Osteocyte (in vitro differentiated cells): ENCODE results near the gene SGK1. TPM values are rescaled to one million over a fixed set of nuclear protein-coding genes. Genes with fewer than 3 reads are reported as not detected.

Source experiments
- DNase-seq: peaks from one replicate; pipeline ENCODE4 v3.0.0; 2021; ENCODE audit warnings: mixed read lengths; ENCODE audit not compliant: unreplicated experiment; ENCODE audit errors: extremely low spot score
- H3K27ac Mint-ChIP-seq: one replicate; pipeline ENCODE4 v1.8.0; 2021; ENCODE audit warnings: mild to moderate bottlenecking, mixed read lengths; ENCODE audit not compliant: unreplicated experiment
- H3K27me3 Mint-ChIP-seq: one replicate; pipeline ENCODE4 v1.8.0; 2021; ENCODE audit warnings: mixed read lengths; ENCODE audit not compliant: unreplicated experiment
- H3K36me3 Mint-ChIP-seq: one replicate; pipeline ENCODE4 v1.8.0; 2021; ENCODE audit warnings: mixed read lengths; ENCODE audit not compliant: unreplicated experiment
- H3K4me1 Mint-ChIP-seq: one replicate; pipeline ENCODE4 v1.8.0; 2021; ENCODE audit warnings: mixed read lengths; ENCODE audit not compliant: unreplicated experiment
- H3K4me3 Mint-ChIP-seq: one replicate; pipeline ENCODE4 v1.8.0; 2021; ENCODE audit warnings: mild to moderate bottlenecking, moderate library complexity, mixed read lengths; ENCODE audit not compliant: unreplicated experiment
- H3K9me3 Mint-ChIP-seq: one replicate; pipeline ENCODE4 v1.8.0; 2021; ENCODE audit warnings: mixed read lengths; ENCODE audit not compliant: unreplicated experiment
- total RNA-seq: library from RNA; stranded (reverse); gene quantifications from 2 replicates; pipeline ENCODE4 v1.2.1, GENCODE V29; 2021
- TF ChIP-seq, protein P1 (sequence below): fragments of 200-600 bp; sonication (generic); IDR thresholded peaks from 2 replicates; pipeline ENCODE4 v1.5.0; 2021; ENCODE audit warnings: antibody characterized with exemption, mild to moderate bottlenecking, moderate library complexity

Gene SGK1
- total RNA-seq, 1 donor from 2014 or later = 448 TPM

DNA sequence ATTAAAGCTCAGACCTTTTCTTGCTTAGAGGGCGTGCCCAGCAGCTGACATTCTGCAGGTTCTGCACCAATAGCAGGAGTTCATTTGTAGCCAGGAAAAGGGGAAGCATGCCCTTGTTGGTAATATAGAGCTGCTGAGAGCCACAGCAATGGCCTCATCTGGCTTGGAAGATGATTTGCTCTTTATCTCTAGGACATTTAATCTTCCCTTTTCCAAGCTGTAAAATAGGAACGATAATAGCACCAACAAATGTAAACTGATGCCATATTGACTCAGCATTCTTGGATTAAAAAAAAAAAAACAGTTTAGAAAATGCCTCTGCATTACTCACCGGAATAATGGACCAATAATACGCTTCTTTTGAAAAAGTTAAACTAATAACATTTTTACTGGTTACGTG, 172.1 kb downstream of the SGK1 start:
- DNase-seq = no peak
- Mint-ChIP-seq H3K27ac (no peak overlapping the region), H3K4me3 (no peak overlapping the region), H3K27me3 (no peaks in the 10 kb centered on the region), H3K9me3 (no peaks in the 10 kb centered on the region), H3K4me1 (peaks cover 12% of the 10 kb centered on the region), H3K36me3 (no peaks in the 10 kb centered on the region)
- TF ChIP-seq, protein P1, sequence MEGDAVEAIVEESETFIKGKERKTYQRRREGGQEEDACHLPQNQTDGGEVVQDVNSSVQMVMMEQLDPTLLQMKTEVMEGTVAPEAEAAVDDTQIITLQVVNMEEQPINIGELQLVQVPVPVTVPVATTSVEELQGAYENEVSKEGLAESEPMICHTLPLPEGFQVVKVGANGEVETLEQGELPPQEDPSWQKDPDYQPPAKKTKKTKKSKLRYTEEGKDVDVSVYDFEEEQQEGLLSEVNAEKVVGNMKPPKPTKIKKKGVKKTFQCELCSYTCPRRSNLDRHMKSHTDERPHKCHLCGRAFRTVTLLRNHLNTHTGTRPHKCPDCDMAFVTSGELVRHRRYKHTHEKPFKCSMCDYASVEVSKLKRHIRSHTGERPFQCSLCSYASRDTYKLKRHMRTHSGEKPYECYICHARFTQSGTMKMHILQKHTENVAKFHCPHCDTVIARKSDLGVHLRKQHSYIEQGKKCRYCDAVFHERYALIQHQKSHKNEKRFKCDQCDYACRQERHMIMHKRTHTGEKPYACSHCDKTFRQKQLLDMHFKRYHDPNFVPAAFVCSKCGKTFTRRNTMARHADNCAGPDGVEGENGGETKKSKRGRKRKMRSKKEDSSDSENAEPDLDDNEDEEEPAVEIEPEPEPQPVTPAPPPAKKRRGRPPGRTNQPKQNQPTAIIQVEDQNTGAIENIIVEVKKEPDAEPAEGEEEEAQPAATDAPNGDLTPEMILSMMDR = no peak

DNA sequence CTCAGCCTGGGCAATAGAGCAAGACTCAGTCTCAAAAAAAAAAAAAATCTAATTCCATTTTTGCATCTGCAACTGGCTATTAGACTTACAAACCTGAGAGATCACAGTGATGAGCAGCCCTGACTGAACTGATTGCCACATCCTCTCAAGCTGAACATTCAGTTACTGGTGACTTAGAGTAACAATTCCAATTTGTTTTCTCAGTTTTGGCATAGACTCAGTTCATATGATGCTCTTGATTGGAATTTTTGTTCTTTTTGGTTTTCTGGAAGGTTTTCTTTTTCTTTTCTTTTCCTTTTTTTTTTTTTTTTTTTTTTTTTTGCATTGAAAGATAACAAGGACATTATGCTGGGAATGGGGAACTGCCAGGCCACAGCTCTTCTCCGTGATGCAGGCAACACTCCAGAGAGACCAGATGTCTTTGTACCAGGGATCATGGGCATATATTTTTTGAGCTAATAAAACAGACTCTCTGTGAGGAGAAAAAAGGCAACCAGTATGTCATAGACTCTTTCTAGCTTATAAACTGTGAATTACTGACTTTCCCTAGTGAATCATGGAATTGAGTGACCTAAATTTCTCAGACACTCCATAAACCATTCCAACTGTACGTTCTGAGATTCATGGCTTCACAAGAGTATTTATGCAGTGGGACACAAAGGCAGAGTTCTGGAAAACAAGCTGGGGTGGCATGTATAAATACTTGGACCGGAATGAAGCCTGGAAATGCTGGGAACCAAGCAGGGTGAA, 179.5 kb downstream of the SGK1 start:
- Mint-ChIP-seq H3K27ac (no peak overlapping the region), H3K9me3 (no peaks in the 10 kb centered on the region), H3K4me3 (no peak overlapping the region), H3K4me1 (peaks cover 4% of the 10 kb centered on the region), H3K36me3 (no peaks in the 10 kb centered on the region), H3K27me3 (no peaks in the 10 kb centered on the region)
- TF ChIP-seq, protein P1 = no peak
- DNase-seq = no peak

DNA sequence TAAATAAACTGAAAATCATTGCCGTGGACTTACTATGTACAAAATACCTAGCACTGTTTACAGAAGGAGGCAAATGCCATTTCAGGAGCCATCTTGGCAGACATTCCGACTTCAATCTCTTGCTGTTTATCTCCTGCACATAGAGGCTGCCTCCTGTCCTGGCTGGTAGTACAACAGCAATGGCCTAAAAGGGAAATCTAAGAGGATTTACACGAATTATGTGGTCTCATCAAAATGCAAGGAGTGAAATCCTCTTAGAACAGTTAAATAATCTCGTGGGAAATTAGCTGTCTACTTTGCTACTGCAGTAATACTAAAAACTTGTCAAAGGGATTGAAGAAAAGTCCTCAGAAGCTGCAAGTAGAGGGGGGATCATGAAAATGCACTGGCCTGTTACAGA, 183.3 kb downstream of the SGK1 start:
- no peaks in the 10 kb centered on the region for H3K9me3 Mint-ChIP-seq
- H3K36me3 Mint-ChIP-seq = no peaks in the 10 kb centered on the region
- no peak for DNase-seq
- TF ChIP-seq, protein P1 = no peak
- no peak overlapping the region for H3K27ac Mint-ChIP-seq
- no peak overlapping the region for H3K4me3 Mint-ChIP-seq
- peaks cover 13% of the 10 kb centered on the region for H3K4me1 Mint-ChIP-seq
- H3K27me3 Mint-ChIP-seq = no peaks in the 10 kb centered on the region

DNA sequence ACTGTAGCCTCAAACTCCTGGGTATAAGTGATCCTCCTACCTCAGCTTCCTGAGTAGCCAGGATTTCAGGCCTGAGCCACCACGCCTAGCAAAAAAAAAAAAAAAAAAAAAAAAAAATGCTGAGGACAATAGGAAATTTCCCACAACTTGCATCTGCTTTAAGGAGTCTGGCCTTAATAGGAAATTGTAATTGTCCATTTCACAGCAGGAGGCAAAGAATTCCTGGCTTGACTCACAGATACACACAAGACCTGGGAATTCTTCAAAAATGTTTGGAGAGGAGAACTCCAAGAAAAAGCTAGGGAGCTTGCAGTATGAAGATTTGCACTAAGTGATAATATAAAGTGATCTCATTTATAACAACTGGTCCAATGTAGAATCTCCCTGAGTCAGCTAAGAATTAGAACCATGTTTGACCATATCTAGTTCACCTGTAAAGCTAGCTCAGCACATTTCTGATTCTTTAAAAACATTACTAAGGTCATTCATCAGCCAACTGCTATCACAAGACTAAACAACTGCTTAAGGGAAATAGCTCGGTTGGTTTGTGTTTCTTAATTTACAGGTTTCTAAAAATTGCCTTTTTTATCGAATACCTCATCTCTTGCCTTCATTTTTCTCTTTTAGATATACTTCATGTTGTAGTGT, 185.3 kb downstream of the SGK1 start:
- H3K9me3 Mint-ChIP-seq = no peaks in the 10 kb centered on the region
- H3K4me3 Mint-ChIP-seq = no peak overlapping the region
- H3K36me3 Mint-ChIP-seq = no peaks in the 10 kb centered on the region
- H3K4me1 Mint-ChIP-seq = peaks cover 9% of the 10 kb centered on the region
- TF ChIP-seq, protein P1 = no peak
- H3K27me3 Mint-ChIP-seq = no peaks in the 10 kb centered on the region
- no peak for DNase-seq
- H3K27ac Mint-ChIP-seq = no peak overlapping the region

DNA sequence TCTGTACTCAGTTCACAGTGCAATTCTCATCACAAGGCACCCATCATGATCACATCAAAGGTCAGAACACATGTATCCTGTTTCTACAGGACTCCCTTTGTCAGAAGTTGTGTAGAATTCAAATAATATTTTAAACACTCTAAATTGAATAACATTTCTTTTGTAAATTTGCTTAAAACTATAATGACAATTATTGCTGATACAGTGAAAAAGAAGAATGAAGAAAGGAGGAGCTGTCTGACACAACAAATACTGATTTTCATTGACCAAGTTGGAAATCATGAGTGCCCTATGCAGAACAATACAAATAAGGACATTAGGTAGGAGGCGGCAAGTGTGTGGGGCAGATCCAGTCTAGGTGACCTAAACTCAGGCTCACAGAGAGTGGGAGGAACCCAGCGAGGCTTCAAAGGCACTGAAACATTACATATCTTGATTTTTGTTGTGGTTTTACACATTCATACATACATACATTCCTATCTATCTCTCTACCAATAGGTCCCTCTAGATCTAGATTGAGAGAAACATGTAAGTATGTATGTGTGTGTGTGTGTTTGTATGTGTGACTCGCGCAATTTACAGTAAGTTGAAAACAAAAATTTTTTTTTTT, 186.3 kb downstream of the SGK1 start:
- H3K27ac Mint-ChIP-seq = no peak overlapping the region
- no peaks in the 10 kb centered on the region for H3K27me3 Mint-ChIP-seq

More for the DNA sequence above, 186.3 kb downstream of the SGK1 start:
- Mint-ChIP-seq H3K9me3 (no peaks in the 10 kb centered on the region), H3K4me1 (peaks cover 9% of the 10 kb centered on the region), H3K4me3 (no peak overlapping the region), H3K36me3 (no peaks in the 10 kb centered on the region)
- TF ChIP-seq, protein P1 = no peak
- DNase-seq = no peak
